Measurements from ENCODE around the gene HOXA5.

HOXA5 gene

DNA sequence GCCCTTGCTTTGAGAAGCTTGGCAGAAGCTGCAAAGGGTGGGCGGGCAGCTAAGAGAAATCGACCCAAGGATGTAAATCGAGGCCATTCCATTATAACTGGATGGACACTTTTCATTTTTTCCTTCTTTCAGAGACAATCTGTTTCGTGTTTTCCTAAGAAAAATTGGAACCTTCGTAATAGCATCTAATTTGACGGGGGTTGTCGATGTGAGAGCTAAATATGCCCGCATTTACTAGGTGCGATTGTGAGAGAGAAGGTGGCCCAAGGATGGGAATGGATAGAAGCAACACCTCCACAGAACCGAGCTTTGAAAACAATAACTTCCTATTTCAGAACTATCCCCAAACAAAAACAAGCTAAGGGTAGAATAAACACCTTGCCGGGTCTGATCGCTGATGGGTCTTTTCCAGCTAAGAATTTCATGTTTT is 12.1 kb downstream of the HOXA5 start:
- DNase-seq: no peak

GRCh38 chr7:27130540-27131389 is 12.7 kb downstream of the HOXA5 start, which contains the start of gene HOXA4:
Gene HOXA4 (minus strand): TSS chr7:27130757. CDS start chr7:27130733, 24 bp downstream.
- DNase-seq: peak; percentile 92

DNA sequence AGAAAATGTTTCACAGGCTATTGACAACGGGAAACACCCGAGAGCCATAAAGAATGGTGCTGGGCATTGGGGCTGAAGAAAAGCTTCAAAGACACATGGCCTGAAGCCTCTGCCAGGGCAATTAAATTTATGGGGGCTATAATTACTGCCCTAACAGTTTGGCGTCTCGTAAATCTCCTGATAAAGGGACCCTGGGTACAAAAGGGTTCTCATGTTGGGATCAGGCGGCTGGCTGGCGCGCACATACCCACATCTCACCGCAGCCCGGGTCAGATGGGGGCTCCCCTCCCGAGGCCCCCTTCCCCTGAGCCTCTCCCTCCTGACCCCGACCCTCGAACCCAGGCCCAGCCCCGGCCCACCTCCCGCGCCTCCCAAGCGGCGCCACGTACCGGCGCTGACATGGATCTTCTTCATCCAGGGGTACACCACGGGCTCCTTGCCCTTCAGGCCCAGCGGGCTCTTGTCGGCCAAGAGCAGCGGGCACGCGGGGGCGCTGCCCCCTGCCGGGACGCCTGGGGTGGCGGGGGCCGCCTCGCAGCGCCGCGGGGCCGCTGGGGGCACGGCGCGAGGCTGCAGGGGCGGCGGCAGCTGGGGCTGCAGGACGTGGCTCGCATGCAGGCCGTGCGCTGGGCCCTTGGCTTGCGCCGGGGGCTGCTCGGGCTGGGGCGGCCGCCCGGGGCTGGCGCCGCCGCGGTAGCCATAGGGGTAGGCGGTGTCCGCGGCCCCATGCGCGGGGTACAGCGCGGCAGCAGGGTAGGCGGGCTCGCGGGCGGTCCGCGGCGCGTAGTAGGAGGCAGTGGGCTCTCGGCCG is 13.5 kb downstream of the HOXA5 start:
- no peak for DNase-seq

DNA sequence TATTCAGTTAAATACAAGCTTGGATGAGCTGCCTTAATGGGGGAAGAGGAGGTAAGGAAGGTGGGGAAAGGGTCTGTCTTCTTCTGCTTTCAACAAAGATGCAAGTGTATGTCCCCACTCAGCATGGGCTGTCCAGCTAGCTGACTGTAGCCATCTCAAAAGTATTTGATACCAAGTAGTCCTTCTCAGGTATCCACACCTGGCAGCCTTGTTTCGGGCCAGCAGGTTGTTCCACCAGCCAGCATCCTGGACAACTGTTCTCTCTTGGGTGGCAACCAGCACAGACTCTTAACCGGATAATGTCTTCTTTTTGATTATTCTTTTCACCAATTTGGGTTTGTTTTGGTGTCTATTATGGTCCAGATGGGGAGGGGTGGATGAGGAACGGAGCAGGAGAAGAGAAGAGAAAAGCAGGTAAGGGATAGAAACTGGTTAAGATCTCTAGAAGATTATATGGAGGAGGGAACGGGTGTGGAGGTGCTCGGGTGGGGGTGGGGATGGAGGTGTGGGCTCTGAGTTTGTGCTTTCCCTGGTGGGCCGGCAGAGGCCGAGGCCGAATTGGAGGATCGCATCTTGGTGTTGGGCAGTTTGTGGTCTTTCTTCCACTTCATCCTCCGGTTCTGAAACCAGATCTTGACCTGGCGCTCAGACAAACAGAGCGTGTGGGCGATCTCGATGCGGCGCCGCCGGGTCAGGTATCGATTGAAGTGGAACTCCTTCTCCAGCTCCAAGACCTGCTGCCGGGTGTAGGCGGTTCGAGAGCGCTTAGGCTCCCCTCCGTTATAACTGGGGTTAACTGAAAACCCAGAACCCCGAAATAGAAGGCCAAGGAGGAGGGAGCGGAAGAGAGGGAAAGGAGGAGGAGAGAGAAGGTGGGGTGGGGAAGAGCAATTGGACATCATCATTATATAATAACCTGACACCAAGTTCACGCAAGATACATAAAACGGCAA is 14.4 kb downstream of the HOXA5 start:
- no peak for DNase-seq

DNA sequence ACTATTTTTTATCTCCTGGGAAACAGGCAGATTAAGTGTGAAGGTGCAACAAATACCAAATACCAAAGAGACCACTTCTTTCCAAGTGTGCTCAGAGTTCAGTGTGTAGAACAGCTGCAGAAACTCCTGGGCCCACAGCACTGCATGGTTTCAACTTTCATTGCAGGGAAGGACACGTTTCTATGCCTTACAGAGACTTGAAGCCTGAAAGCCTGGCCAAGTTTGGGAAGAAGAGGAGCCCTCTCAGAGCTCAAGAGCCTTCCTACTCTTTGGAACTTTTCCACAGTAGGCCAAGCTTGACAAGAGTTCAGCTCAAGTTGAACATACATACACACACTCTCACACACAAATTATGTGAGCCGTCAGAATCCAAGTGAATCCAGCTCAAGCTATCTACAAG is 15.4 kb downstream of the HOXA5 start:
- no peak for DNase-seq

DNA sequence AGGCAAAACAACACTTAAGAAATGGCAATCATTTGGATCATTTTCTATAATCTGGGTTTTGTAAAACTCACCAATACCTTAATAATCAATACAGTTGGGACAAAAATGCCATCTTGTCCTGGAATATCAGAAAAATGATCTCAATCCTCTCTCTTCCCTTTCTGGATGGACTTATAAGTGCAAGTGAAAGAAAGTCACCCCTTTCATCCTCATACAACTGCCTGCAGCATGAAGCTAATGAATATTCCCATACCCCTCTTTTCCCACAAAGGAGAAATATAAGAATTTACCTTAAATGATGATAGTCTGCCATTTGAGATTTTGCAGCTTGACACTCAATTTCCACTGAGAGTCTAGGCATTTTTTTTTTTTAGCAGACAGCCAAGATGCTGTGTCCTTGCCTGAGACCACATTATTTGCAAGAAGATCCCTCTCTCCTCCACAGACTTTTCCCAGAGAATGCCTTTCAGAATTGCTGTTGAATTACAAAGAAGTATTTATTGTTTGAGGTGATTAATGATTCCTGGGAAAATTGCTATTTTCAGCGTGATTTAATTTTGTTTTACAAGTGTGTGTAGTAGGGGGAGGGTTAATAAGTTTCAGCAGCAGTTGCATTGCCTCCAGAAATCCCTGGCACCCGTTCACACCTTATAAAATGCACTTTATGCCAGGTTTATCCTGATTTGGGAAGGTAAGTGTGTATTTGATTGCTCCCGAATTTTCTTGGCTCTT is 16.7 kb downstream of the HOXA5 start:
- no peak for DNase-seq

DNA sequence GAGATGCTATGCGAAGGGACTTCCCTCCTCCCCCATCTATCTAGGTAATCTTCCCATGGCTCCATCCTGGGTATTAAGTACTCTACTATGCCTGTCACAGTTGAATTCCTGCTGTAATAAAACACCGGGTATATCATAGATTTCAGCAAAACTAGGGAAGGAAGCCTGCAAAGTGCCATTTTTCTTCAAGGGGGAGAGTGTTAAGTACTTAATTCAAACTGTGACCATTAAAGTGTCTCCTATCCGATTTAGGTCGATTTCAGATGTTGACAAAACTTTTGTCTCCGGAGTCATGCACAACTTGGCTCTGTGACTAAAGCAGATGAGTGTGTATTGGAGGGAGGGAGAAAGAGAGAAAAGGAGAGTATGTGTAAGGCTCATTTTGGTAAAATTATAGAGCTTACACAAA is 17.5 kb downstream of the HOXA5 start:
- no peak for DNase-seq

- DNase-seq: no peak
Measured at GRCh38 chr7:27124902-27125689, 18.4 kb downstream of the HOXA5 start.

GRCh38 chr7:27124096-27124901 is 19.2 kb downstream of the HOXA5 start:
- DNase-seq: no peak

DNA sequence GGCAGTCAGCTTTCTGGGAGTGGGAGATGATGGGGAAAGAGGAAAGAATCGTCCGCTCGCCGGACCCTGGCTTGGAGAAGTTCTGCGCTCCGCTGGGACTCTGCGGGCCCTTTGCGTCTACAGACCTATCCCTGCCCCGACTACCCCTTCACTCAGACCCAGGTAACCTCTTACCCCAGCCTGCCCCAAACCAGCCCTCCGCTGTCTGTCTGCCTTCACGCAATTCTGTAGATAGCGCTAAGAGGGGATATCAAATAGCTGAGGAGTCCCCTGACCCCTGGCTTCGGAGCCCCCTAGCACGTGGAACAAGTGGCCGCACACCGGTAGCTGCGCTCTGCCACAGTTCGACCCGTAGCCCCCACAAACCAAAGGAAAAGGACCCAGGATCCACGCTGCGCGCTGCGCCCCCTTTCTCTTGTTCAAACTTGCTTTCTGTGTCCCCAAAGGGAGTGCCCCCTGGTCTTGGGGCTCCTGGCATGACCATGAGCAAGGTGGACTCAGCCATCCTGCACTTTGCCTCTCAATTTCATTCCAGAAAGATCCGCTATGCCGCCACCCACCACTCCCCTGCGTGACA is 19.9 kb downstream of the HOXA5 start:
- no peak for DNase-seq

GRCh38 chr7:27123007-27123476 is 20.4 kb downstream of the HOXA5 start:
- no peak for DNase-seq

DNA sequence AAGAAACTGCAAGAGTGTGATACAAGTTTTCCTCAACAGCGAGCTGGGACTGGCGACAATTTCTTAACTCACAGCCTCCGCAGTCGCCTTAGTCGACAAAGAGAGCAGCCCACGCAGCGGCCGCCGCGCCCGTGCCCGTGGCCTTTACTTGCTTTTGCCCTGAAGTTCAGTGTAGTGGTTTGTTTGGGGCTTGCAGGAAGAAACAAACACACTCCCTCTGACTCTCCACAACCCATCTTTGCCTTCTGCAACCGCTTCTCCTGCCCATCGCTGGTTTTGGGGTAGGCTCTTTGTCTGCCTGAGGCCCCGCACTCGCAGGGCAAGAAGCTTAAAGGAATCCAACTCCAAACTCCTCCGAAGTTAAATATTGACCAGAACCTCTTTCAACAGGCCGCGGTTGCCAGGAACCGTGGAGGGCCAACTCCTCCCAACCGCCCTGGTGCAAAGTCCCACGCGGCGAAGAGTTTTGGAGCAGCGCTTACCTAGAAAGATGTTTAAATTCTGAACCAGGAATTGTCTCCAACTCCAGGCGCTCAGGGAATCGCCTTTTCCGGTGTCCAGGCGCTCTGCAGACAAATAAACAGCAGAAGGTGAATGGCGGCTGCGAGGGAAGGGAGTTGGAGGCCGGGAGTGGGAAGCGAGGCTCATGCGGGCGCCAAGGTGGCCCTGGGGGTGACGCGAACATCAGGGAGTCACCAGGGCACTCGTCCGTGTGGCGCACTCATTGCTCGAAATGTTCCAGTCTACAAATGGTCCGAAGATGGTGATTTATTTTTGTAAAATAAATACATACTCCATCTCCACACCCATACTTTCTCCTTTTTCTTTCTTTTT is 21.2 kb downstream of the HOXA5 start:
- DNase-seq: no peak

- no peak for DNase-seq
Measured at GRCh38 chr7:27121684-27122076, 21.8 kb downstream of the HOXA5 start.

GRCh38 chr7:27119412-27119911 is 24.0 kb downstream of the HOXA5 start:
- DNase-seq: no peak

GRCh38 chr7:27118580-27118979 is 24.9 kb downstream of the HOXA5 start:
- DNase-seq: no peak

DNA sequence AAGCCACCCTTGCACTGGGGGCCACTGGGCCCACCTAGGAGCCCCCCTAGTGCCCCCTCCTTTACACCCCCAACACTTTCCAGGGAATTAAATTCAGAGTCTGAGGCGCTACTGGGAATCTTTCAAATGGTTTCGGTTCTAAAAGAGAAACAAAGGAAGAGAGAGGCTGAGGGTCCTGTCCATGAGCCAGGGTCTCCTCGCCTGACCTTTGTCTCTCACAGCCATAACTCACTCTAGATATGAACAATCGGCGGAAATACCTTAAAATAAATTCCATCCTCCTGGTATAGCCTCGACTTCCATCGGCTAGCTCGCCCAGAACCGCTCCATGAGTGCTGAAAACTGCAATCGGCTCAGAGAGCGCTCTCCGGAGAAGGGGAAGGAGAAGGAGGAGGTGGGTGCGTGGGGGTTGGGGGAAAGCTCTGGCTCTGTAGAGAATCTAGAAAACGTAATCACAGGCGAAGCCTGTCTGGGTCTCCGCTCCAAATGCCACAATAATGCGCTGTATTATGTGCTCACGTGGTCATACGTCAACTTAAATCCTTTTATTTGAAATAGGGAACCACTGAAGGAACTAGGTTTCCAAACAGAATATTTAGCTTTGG is 25.5 kb downstream of the HOXA5 start:
- DNase-seq: no peak

DNA sequence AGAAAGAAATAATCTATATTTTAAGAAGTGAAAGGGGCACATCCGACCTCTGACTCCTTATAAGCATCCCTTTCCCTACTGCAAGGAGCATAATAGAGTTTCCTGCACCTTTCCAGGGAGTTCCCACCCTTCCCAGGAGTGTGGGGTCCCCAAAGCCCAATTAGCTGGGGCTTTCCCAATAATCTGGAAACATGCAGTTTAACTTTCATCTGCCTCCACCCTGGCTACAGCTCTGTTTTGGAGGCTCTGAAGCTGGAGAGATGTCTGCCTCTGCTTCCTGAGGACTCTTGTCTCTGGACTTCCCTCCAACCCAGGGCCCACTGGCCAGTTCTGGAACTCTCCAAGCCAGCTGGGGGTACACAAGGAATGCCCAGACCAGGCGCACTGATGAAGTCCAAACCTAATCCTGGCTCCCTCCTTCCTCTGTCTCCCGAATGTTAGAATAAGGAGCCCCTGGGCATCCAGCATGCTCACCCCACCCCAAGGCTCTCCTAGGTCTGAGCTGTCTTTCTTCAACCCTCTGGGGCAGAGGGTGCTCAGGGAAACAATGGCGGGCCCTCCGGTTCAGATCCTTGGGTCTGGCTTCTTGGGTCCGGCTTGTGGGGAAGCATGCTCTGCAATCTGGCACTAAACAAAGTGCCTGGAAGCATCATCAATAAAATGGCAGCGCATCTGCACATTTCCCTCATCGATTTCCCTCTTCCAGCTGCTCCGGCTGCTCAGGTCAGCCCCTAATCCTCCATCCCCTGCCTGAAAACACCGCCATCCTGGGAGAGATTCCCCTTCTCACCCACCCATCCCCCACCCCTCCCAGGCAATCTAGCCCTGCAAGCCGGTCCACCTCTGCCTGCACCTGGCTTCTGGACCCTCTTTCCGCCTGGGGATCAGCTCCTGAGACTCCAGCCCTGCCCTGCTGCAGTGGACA is 26.3 kb downstream of the HOXA5 start:
- DNase-seq: no peak

All from NCI-H510A (cell line).